ENCODE data around the gene RBM47.

RBM47 gene

DNA sequence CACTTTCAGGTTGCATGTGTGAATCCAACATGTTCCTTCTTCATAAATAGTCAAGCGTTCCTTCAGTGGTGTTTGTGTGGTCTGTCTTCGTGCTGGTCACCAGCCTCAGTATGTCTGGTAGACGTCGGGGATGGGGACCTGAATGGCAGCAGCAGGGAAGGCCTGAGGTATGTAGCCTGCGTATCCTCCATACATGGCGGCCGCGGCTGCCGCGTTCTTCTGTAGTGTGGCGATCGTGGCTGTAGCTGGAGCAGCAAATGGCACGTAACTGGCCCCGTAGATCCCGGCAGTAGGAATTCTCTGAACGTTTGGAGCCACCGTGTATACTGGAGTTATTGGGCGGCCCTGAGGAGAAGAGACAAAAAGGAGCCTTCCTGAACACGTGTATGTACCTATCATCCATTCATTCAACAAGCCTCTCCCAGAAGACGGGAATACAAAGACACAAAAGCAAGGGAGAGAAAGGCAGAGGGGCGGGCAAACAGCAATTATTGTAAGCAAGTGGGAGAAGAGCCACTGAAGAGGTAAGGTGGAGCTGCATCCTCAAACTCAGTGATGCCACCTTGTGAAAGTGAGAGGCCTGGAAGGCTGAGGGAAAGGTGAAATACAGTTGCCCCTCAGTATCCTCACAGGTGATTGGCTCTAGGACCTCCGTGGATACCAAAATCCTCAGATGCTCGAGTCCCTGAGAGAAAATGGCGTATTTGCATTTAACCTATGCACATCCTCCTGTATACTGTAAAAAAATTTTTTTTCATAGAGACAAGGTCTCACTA lies 203.7 kb downstream of the RBM47 start:
- Histone ChIP-seq H3K9me3 (ENCODE audit: control insufficient read depth, low read length) (no peaks in the 10 kb centered on the region), H3K4me3 (ENCODE audit: extremely low read depth, insufficient read depth, low read length, poor library complexity, severe bottlenecking) (no peak overlapping the region), H3K36me3 (ENCODE audit: control insufficient read depth, insufficient read depth, low read length) (no peaks in the 10 kb centered on the region), H3K27ac (ENCODE audit: low read depth, low read length, severe bottlenecking) (no peak overlapping the region), H3K4me1 (ENCODE audit: control insufficient read depth, insufficient read depth, low read length, poor library complexity, severe bottlenecking) (no peaks in the 10 kb centered on the region)
- WGBS, 2 experiments (ENCODE audit: insufficient coverage in 2 of 2): 96% methylated on average over 18 to 20 of the region's 24 CpGs

DNA sequence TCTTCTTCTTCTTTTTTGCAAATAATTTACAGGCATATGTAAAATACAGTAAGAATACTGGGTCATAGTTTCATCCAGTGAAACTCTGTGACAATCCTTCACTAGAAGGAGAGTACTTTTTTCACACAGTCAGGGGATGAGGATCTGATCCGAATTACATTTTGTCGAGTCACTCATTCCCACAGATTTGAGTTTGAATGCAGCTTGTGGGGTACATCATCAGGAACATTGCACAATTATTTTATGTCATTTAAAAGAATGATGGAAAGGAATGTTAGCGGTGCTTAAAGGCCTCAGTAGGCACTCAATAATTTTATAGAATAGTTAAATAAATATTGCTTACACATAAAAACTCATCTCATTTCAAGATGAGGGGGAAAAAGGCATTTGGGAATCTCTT lies 205.9 kb downstream of the RBM47 start:
- Histone ChIP-seq H3K4me1 (ENCODE audit: control insufficient read depth, insufficient read depth, low read length, poor library complexity, severe bottlenecking) (no peaks in the 10 kb centered on the region), H3K9me3 (ENCODE audit: control insufficient read depth, low read length) (no peaks in the 10 kb centered on the region), H3K4me3 (ENCODE audit: extremely low read depth, insufficient read depth, low read length, poor library complexity, severe bottlenecking) (no peak overlapping the region), H3K27ac (ENCODE audit: low read depth, low read length, severe bottlenecking) (no peak overlapping the region), H3K36me3 (ENCODE audit: control insufficient read depth, insufficient read depth, low read length) (no peaks in the 10 kb centered on the region)
- WGBS, 2 experiments (ENCODE audit: insufficient coverage in 2 of 2): no CpG with 5 or more reads among the region's 3 CpGs

DNA sequence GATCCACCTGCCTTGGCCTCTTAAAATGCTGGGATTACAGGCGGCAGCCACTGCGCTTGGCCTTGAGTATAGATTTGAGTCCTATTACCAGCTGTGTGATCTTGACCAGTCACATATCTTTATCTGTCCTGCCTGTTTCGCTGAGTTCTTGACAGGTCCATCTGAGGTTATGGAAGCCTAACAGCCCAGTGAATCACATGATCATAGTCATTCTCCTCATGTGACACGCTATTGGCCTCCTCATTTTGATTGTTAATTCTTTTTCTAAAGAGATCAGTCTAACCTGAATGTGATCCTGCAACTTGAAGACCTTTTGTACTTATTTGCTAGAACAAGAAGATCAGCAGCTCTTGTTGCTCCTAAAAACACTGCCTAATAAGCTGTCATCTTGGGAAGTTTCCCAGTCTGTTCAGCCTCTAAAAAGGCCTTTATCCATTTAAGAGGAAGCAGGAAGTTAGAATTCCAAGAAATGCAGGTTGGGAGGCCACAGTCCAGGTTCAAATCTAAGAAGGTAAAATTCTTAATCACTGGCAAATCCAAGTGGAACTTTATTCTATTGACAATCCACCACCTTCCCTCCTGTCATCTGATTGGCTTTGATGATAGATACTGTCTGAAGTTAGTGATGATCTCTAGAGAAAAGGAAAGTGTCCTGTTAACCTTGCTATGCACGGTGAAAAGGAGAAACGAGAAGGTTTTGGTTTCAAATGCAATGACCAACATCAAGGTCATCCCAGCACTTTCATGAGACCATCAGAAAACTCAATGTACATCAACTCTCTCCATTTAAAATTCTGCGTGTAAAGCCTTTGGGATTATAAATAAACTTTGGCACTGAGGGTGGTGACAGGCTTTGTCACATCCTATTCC lies 207.6 kb downstream of the RBM47 start:
- Histone ChIP-seq H3K36me3 (ENCODE audit: control insufficient read depth, insufficient read depth, low read length) (no peaks in the 10 kb centered on the region), H3K27ac (ENCODE audit: low read depth, low read length, severe bottlenecking) (no peak overlapping the region), H3K9me3 (ENCODE audit: control insufficient read depth, low read length) (no peaks in the 10 kb centered on the region), H3K4me1 (ENCODE audit: control insufficient read depth, insufficient read depth, low read length, poor library complexity, severe bottlenecking) (no peaks in the 10 kb centered on the region), H3K4me3 (ENCODE audit: extremely low read depth, insufficient read depth, low read length, poor library complexity, severe bottlenecking) (no peak overlapping the region)
- WGBS, 2 experiments (ENCODE audit: insufficient coverage in 2 of 2): 90 to 96% methylated on average over 4 to 5 of the region's 7 CpGs

DNA sequence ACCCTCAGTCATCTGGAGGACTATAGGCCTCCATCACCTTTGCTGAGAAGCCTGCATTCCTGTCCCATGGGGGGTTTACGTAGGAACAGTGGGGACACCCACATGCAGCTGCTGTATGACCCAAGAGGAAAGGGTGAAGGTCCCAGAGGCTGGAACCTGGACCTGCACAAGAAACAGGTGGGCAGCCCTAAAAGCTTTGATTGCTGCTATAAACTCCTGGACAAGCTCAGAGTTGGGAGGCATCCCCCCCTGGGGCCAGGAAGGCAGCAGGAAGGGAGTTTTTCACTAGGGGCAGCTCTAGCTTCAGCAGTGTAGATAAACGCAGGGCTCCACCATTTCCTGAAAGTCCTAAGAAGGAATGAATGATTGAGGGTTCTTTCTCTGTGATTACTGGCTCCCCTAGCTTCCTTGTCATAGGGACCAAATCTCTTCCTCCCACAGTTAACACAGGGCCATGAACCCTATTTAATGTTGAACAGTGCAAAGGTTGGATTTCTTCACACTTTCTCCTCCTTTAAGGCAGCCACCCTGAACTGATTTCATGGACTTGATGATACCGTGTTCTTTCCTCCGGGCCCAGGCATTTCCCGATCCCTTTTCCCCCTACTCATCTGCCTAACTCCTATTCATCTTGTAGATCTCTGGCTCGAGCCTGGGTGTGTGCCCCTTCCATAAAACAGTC lies 210.3 kb downstream of the RBM47 start:
- no peaks in the 10 kb centered on the region for H3K9me3 ChIP-seq (ENCODE audit: control insufficient read depth, low read length)
- no peak overlapping the region for H3K27ac ChIP-seq (ENCODE audit: low read depth, low read length, severe bottlenecking)
- no peak overlapping the region for H3K4me3 ChIP-seq (ENCODE audit: extremely low read depth, insufficient read depth, low read length, poor library complexity, severe bottlenecking)
- 75 to 100% methylated on average over 3 to 4 of the region's 6 CpGs for WGBS, 2 experiments (ENCODE audit: insufficient coverage in 2 of 2)
- no peaks in the 10 kb centered on the region for H3K36me3 ChIP-seq (ENCODE audit: control insufficient read depth, insufficient read depth, low read length)
- H3K4me1 ChIP-seq (ENCODE audit: control insufficient read depth, insufficient read depth, low read length, poor library complexity, severe bottlenecking): no peaks in the 10 kb centered on the region

DNA sequence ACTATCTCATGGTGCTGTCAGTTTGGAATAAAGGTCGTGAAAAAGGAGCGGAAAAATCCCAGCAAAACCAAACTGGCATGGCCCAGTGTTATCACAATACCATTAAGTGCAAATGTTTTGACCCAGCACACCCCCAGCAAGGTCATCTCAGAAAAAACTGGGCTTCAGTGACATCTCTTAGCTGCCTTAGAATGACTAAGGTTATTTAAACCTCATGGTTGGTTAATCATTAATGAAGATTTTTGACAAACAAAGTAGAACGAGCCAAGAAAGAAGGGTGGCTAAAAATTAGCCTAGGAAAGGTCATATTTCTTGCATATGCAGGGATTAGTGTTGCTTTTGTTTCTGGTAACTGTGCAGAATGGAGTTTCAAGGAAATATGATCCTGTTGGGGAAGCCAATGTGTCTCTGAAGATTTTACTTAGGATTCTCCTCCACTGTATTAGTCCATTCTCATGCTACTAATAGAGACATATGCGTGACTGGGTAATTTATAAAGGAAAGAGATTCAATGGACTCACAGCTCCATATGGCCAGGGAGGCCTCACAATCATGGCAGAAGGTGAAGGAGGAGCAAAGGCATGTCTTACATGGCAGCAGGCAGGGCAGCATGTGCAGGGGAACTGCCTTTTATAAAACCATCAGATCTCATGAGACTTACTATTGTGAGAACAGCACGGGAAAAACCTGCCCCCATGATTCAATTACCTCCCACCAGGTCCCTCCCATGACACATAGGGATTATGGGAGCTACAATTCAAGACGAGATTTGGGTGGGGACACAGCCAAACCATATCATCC lies 211.0 kb downstream of the RBM47 start:
- Histone ChIP-seq H3K9me3 (ENCODE audit: control insufficient read depth, low read length) (no peaks in the 10 kb centered on the region), H3K4me3 (ENCODE audit: extremely low read depth, insufficient read depth, low read length, poor library complexity, severe bottlenecking) (no peak overlapping the region), H3K4me1 (ENCODE audit: control insufficient read depth, insufficient read depth, low read length, poor library complexity, severe bottlenecking) (no peaks in the 10 kb centered on the region), H3K27ac (ENCODE audit: low read depth, low read length, severe bottlenecking) (no peak overlapping the region), H3K36me3 (ENCODE audit: control insufficient read depth, insufficient read depth, low read length) (no peaks in the 10 kb centered on the region)
- WGBS, 2 experiments (ENCODE audit: insufficient coverage in 2 of 2): 40 to 66% methylated on average over 2 to 4 of the region's 6 CpGs

DNA sequence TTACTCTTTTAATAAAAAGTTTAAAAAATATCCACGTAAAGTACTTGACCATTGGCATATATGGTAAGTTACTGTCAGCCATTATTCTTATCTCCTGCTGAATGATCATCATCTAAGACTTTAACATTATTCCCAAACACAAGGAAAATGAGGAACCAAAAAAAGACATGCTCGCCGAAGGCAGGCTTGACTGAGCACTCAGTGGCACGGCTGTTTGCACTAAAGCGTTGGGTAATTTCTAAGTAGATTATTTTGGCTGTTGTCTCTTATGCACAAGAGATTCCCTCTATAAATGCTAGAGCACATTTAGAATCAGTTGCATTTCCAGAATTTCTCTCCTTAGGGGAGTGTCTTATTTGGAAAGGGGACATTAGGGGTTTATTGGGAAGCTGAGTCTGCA lies 211.7 kb downstream of the RBM47 start:
- H3K9me3 ChIP-seq (ENCODE audit: control insufficient read depth, low read length): no peaks in the 10 kb centered on the region
- WGBS, 2 experiments (ENCODE audit: insufficient coverage in 2 of 2): 80% methylated on average over 1 of the region's 5 CpGs; no CpG with 5 or more reads in 1 of the 2 experiments
- no peak overlapping the region for H3K27ac ChIP-seq (ENCODE audit: low read depth, low read length, severe bottlenecking)
- H3K36me3 ChIP-seq (ENCODE audit: control insufficient read depth, insufficient read depth, low read length): no peaks in the 10 kb centered on the region
- H3K4me3 ChIP-seq (ENCODE audit: extremely low read depth, insufficient read depth, low read length, poor library complexity, severe bottlenecking): no peak overlapping the region
- H3K4me1 ChIP-seq (ENCODE audit: control insufficient read depth, insufficient read depth, low read length, poor library complexity, severe bottlenecking): no peaks in the 10 kb centered on the region

DNA sequence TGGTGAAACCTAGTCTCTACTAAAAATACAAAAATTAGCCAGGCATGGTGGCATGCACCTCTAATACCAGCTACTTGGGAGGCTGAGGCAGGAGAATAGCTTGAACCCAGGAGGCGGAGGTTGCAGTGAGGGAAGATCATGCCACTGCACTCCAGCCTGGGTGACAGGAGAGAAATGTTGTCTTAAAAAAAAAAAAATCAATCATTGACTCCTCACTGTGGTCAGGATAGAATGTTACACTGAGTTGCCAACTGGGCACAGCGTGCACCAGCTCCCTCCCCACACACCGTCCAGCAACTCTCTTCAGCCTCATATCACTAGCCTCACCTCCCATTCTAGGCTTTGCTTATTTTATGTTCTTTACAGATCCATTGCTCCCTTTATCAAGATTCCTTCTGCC lies 215.0 kb downstream of the RBM47 start:
- WGBS, 2 experiments (ENCODE audit: insufficient coverage in 2 of 2): 62 to 91% methylated on average over 2 to 3 of the region's 3 CpGs
- no peaks in the 10 kb centered on the region for H3K9me3 ChIP-seq (ENCODE audit: control insufficient read depth, low read length)
- H3K36me3 ChIP-seq (ENCODE audit: control insufficient read depth, insufficient read depth, low read length): no peaks in the 10 kb centered on the region
- no peaks in the 10 kb centered on the region for H3K4me1 ChIP-seq (ENCODE audit: control insufficient read depth, insufficient read depth, low read length, poor library complexity, severe bottlenecking)
- H3K4me3 ChIP-seq (ENCODE audit: extremely low read depth, insufficient read depth, low read length, poor library complexity, severe bottlenecking): no peak overlapping the region
- H3K27ac ChIP-seq (ENCODE audit: low read depth, low read length, severe bottlenecking): no peak overlapping the region

DNA sequence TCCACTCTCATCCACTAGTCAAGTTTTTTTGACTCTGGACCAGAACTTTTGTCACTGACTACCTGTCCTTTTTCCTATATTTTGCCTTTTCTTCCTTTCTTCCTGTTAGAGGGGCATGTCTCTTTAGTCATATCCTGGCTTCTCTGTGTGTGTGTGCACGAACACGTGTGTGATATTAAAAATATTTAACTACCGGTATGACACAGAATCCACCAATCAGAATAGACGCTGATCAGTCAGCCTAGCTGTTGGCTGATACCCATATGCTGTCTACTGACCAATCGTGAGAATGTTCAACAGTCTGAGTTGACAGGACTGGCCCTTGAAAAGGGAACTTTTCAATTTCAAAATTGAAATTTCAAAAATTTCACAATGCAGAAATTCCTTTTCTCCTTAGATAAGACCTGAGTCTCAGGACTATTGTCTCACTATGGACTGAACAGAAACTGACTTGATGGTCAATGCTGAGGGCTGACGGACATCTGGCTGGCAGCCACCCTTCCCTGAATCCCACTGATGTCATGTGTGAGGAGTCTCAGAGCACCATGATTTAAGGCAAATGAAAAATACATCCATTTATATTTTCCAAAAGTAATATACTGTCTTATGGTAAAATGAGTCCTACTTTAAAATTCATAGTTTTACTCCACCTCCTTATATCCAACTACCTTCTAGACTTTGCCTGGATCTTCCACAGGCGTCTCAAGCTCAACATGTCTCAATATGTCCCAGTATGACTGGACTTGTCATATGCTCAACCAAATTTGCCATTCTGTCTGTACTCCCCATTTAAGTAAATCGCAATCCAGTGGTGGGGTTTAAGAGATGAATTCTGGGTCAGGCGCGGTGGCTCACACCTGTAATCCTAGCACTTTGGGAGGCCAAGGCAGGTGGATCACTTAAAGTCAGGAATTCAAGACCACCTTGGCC lies 216.5 kb downstream of the RBM47 start:
- no peak overlapping the region for H3K4me3 ChIP-seq (ENCODE audit: extremely low read depth, insufficient read depth, low read length, poor library complexity, severe bottlenecking)
- no peaks in the 10 kb centered on the region for H3K36me3 ChIP-seq (ENCODE audit: control insufficient read depth, insufficient read depth, low read length)
- H3K9me3 ChIP-seq (ENCODE audit: control insufficient read depth, low read length): no peaks in the 10 kb centered on the region
- H3K27ac ChIP-seq (ENCODE audit: low read depth, low read length, severe bottlenecking): no peak overlapping the region
- H3K4me1 ChIP-seq (ENCODE audit: control insufficient read depth, insufficient read depth, low read length, poor library complexity, severe bottlenecking): no peaks in the 10 kb centered on the region
- WGBS, 2 experiments (ENCODE audit: insufficient coverage in 2 of 2): 66 to 81% methylated on average over 6 of the region's 10 CpGs

DNA sequence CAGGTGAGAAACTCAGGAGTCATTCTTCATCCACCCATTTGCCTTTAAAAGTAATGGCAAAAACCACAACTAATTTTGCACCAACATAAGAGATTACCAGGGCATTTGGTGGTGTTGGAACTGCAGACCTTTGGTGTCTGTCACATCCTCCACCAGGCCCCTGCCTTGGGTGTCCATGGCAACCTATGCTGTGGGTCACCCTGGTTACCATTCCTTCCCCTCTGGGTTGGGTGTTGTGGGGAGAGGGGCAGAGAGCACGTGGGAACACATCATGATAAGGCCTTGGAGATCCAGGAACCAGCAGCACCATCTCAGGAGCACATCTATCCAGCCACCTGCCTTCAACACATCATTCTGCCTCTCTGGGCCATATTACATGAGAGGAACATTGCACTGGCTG lies 217.3 kb downstream of the RBM47 start:
- Histone ChIP-seq H3K4me3 (ENCODE audit: extremely low read depth, insufficient read depth, low read length, poor library complexity, severe bottlenecking) (no peak overlapping the region), H3K36me3 (ENCODE audit: control insufficient read depth, insufficient read depth, low read length) (no peaks in the 10 kb centered on the region), H3K9me3 (ENCODE audit: control insufficient read depth, low read length) (peaks cover 3% of the 10 kb centered on the region), H3K27ac (ENCODE audit: low read depth, low read length, severe bottlenecking) (no peak overlapping the region), H3K4me1 (ENCODE audit: control insufficient read depth, insufficient read depth, low read length, poor library complexity, severe bottlenecking) (no peaks in the 10 kb centered on the region)
- WGBS, 2 experiments (ENCODE audit: insufficient coverage in 2 of 2): no CpG with 5 or more reads among the region's 1 CpG
